Panc1 (cell line): ENCODE measurements around the gene FSIP1.

Experiments used
- CTCF ChIP-seq: fragments of 450-650 bp; IDR thresholded peaks from 2 replicates; pipeline ENCODE4 v1.5.1; 2017; ENCODE audit warnings: mild to moderate bottlenecking
- POLR2AphosphoS5 ChIP-seq: IDR thresholded peaks from 2 replicates; pipeline ENCODE4 v1.6.1; 2012; ENCODE audit warnings: mild to moderate bottlenecking, low read depth, low read length, moderate library complexity
- REST ChIP-seq, 2 experiments: IDR thresholded peaks; 2 replicates each; pipeline ENCODE4 v1.6.1; 2011 to 2012; ENCODE audit warnings: low read depth in 2 of 2, control low read depth in 1 of 2, low read length in 1 of 2, mild to moderate bottlenecking in 1 of 2, moderate library complexity in 1 of 2; ENCODE audit not compliant: insufficient read depth in 1 of 2
- SIN3A ChIP-seq: IDR thresholded peaks from 2 replicates; pipeline ENCODE4 v1.6.1; 2012; ENCODE audit warnings: low read depth, mild to moderate bottlenecking, low read length, moderate library complexity, borderline replicate concordance; ENCODE audit not compliant: insufficient read depth
- TCF7L2 ChIP-seq: IDR thresholded peaks from 2 replicates; pipeline ENCODE4 v1.6.1; 2011; ENCODE audit warnings: mild to moderate bottlenecking, low read depth, low read length, inconsistent platforms

DNA sequence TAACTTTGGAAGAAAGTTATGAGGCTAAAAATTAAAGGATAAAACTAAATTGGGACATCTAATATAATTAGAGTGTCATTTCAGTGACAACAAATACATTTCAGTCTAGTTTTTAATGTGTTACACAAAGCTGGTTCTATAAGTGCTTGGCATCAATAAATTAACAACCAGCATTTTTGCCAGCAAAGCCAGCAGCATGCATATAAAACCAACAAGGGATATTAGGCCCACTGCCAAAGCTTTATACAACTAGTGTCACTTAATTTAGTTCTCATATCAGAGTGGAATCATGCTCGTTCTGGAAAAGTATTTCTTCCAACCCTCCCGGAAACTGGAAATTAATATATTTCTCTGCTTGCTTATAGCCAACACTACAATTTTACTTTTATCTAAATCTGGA lies 113.0 kb downstream of the FSIP1 start:
- TF ChIP-seq CTCF (no peak), POLR2AphosphoS5 (no peak), SIN3A (no peak), REST (IDR thresholded peaks at IDR 0.05; ENCODE audit: insufficient read depth in 1 of 2, low read depth in 2 of 2, low read length in 1 of 2) (no peak), TCF7L2 (no peak)
